Measurements from ENCODE around the gene GBP3. TPM values are rescaled to one million over a fixed set of nuclear protein-coding genes. Genes with fewer than 3 reads are reported as not detected.
"Not testable (repeated sequence)": the region's sequence is repeated elsewhere in the genome, so short reads cannot be mapped to it uniquely, and the experiment has no call there.

Gene GBP3
- 21.8 TPM for total RNA-seq

GRCh38 chr1:89022167-89022959 lies at the start of gene GBP3:
Gene GBP3, minus strand, starts transcription at chr1:89022866. Its CDS starts 2,145 bp downstream, at chr1:89020721.
- peak in 2 of 3 donors; percentile 55 to 70 for DNase-seq (ENCODE audit: low read depth in 2 of 3, low spot score in 2 of 3)

GRCh38 chr1:89070509-89070908 lies 47.8 kb upstream of the GBP3 start:
- DNase-seq (ENCODE audit: low read depth in 2 of 3, low spot score in 2 of 3) = no peak

GRCh38 chr1:89069951-89070350 lies 47.3 kb upstream of the GBP3 start:
- DNase-seq (ENCODE audit: low read depth in 2 of 3, low spot score in 2 of 3) = peak in 2 of 3 donors; percentile 19 to 42

- DNase-seq (ENCODE audit: low read depth in 2 of 3, low spot score in 2 of 3) = no peak
Observed at GRCh38 chr1:89068291-89068690, 45.6 kb upstream of the GBP3 start.

GRCh38 chr1:89065079-89065868 lies 42.6 kb upstream of the GBP3 start, which contains the start of gene GBP1:
Gene GBP1, minus strand, starts transcription at chr1:89065208. Its CDS starts 1,974 bp downstream, at chr1:89063234.
- DNase-seq (ENCODE audit: low read depth in 2 of 3, low spot score in 2 of 3) = peak in 2 of 3 donors; percentile 30 to 66

GRCh38 chr1:89064632-89065031 lies 42.0 kb upstream of the GBP3 start:
- DNase-seq (ENCODE audit: low read depth in 2 of 3, low spot score in 2 of 3) = no peak

GRCh38 chr1:89063094-89063493 lies 40.4 kb upstream of the GBP3 start:
- no peak for DNase-seq (ENCODE audit: low read depth in 2 of 3, low spot score in 2 of 3)

- DNase-seq (ENCODE audit: low read depth in 2 of 3, low spot score in 2 of 3) = no peak
Observed at GRCh38 chr1:89060091-89060490, 37.4 kb upstream of the GBP3 start.

- no peak for DNase-seq (ENCODE audit: low read depth in 2 of 3, low spot score in 2 of 3)
Observed at GRCh38 chr1:89051955-89052312, 29.3 kb upstream of the GBP3 start.

- DNase-seq (ENCODE audit: low read depth in 2 of 3, low spot score in 2 of 3) = no peak
Observed at GRCh38 chr1:89051300-89051954, 28.8 kb upstream of the GBP3 start.

- no peak for DNase-seq (ENCODE audit: low read depth in 2 of 3, low spot score in 2 of 3)
Observed at GRCh38 chr1:89050649-89051033, 28.0 kb upstream of the GBP3 start.

GRCh38 chr1:89049901-89050648 lies 27.4 kb upstream of the GBP3 start:
- DNase-seq (ENCODE audit: low read depth in 2 of 3, low spot score in 2 of 3) = not testable (repeated sequence)

- not testable (repeated sequence) for DNase-seq (ENCODE audit: low read depth in 2 of 3, low spot score in 2 of 3)
Observed at GRCh38 chr1:89049187-89049586, 26.5 kb upstream of the GBP3 start.

- DNase-seq (ENCODE audit: low read depth in 2 of 3, low spot score in 2 of 3) = no peak
Observed at GRCh38 chr1:89047734-89048133, 25.1 kb upstream of the GBP3 start.

GRCh38 chr1:89046318-89047183 lies 23.9 kb upstream of the GBP3 start:
- not testable (repeated sequence) for DNase-seq (ENCODE audit: low read depth in 2 of 3, low spot score in 2 of 3)

GRCh38 chr1:89044970-89045721 lies 22.5 kb upstream of the GBP3 start:
- no peak for DNase-seq (ENCODE audit: low read depth in 2 of 3, low spot score in 2 of 3)

- DNase-seq (ENCODE audit: low read depth in 2 of 3, low spot score in 2 of 3) = no peak
Observed at GRCh38 chr1:89043940-89044339, 21.3 kb upstream of the GBP3 start.

- DNase-seq (ENCODE audit: low read depth in 2 of 3, low spot score in 2 of 3) = no peak
Observed at GRCh38 chr1:89042491-89042890, 19.8 kb upstream of the GBP3 start.

- no peak for DNase-seq (ENCODE audit: low read depth in 2 of 3, low spot score in 2 of 3)
Observed at GRCh38 chr1:89041721-89042120, 19.1 kb upstream of the GBP3 start.

Measured in hematopoietic multipotent progenitor cell (in vitro differentiated cells).